Mesothelial cell of epicardium (in vitro differentiated cells): Measurements from ENCODE around the gene MAGEL2. TPM values are rescaled to one million over a fixed set of nuclear protein-coding genes. Genes with fewer than 3 reads are reported as not detected.
"Not testable (repeated sequence)": the region's sequence is repeated elsewhere in the genome, so short reads cannot be mapped to it uniquely, and the experiment has no call there.

Source experiments
- DNase-seq, 2 experiments: peaks; one replicate each; pipeline ENCODE4 v3.0.0; 2021; ENCODE audit warnings: low spot score in 2 of 2; ENCODE audit not compliant: unreplicated experiment in 2 of 2
- H3K27ac Mint-ChIP-seq: 2 replicates; pipeline ENCODE4 v1.8.0; 2021; ENCODE audit warnings: mixed read lengths
- H3K27me3 Mint-ChIP-seq: 2 replicates; pipeline ENCODE4 v1.8.0; 2021; ENCODE audit warnings: low read depth, mixed read lengths
- H3K36me3 Mint-ChIP-seq: 2 replicates; pipeline ENCODE4 v1.8.0; 2021; ENCODE audit warnings: mixed read lengths
- H3K4me1 Mint-ChIP-seq: 2 replicates; pipeline ENCODE4 v1.8.0; 2021; ENCODE audit warnings: mixed read lengths
- H3K4me3 Mint-ChIP-seq: 2 replicates; pipeline ENCODE4 v1.8.0; 2021; ENCODE audit warnings: mild to moderate bottlenecking, moderate library complexity, mixed read lengths
- H3K9me3 Mint-ChIP-seq: 2 replicates; pipeline ENCODE4 v1.8.0; 2021; ENCODE audit warnings: mixed read lengths
- CTCF ChIP-seq: fragments of 200-600 bp; sonication (generic); IDR thresholded peaks from one replicate; pipeline ENCODE4 v1.5.0; 2021; ENCODE audit warnings: antibody characterized with exemption; ENCODE audit not compliant: unreplicated experiment
- total RNA-seq: library from RNA; stranded (reverse); gene quantifications from 3 replicates; pipeline ENCODE4 v1.2.1, GENCODE V29; 2021

The MAGEL2 gene
- total RNA-seq, 1 donor from 2014 or later, result 10.9 TPM

DNA sequence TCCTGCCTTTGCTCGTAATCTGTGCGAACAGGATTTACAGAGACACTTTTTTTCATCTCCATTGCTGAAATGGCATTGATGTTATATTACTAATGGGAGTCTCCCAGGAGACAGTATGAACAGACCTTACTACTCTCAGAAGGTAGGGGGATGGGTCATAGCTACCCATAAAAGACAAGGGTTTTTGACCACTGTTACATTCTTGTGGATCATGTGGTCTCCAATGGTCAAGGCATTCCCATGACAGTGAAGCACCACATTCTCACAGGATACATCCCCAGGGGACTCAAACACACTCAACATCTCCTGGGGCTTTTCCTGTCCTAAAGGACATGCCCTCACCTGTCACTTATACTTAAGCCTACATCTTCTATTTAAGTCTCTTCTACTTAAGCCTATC is 41.4 kb downstream of the MAGEL2 start:
- H3K9me3 Mint-ChIP-seq, result peaks cover 35% of the 10 kb centered on the region
- no peaks in the 10 kb centered on the region for H3K36me3 Mint-ChIP-seq
- TF ChIP-seq CTCF, result no peak
- no peak overlapping the region for H3K27ac Mint-ChIP-seq
- no peaks in the 10 kb centered on the region for H3K27me3 Mint-ChIP-seq
- DNase-seq, result no peak
- H3K4me3 Mint-ChIP-seq, result no peak overlapping the region
- H3K4me1 Mint-ChIP-seq, result no peaks in the 10 kb centered on the region

DNA sequence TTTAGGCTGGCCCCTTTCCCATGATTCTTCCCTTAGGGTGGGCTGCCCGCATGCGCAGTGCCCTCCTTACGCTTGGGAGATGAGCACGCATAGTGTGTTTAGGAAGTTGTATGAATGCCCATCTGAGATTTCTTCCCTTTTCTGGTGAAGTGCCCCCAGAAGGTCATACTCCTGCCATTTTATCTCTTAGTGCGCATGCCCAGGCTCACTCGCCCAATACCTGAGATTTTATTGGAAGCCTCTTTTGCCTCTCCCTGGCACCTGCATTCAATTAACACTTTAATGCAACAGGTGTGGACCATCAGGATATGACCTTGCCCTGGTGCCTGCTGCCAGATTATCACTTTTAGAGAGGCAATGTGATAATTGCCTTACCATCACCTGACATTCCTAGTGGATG is 45.5 kb downstream of the MAGEL2 start:
- Mint-ChIP-seq H3K9me3 (peaks cover 24% of the 10 kb centered on the region), H3K27ac (no peak overlapping the region), H3K36me3 (no peaks in the 10 kb centered on the region), H3K4me1 (no peaks in the 10 kb centered on the region), H3K27me3 (no peaks in the 10 kb centered on the region), H3K4me3 (no peak overlapping the region)
- no peak for DNase-seq
- TF ChIP-seq CTCF, result no peak

DNA sequence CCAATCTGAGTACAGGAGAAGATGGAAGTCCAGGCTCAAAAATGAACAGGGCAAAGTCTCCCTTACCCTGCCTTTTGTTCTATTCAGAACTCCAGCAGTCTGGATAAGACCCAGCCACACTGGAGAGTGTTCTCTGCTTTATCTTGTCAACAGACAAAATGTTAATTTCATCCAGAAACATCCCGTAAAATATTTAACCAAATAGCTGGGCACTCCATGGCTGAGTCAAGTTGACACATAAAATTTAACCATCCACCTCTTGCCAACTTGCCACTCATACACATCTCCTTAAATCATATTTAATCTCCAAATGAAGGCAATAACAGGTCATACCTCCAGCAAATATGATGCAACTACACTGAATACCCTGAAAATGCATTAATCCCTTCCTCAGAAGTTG is 48.6 kb downstream of the MAGEL2 start:
- Mint-ChIP-seq H3K4me1 (no peaks in the 10 kb centered on the region), H3K27ac (no peak overlapping the region), H3K36me3 (no peaks in the 10 kb centered on the region), H3K4me3 (no peak overlapping the region), H3K9me3 (peaks cover 34% of the 10 kb centered on the region), H3K27me3 (no peaks in the 10 kb centered on the region)
- DNase-seq, result no peak
- no peak for TF ChIP-seq CTCF

DNA sequence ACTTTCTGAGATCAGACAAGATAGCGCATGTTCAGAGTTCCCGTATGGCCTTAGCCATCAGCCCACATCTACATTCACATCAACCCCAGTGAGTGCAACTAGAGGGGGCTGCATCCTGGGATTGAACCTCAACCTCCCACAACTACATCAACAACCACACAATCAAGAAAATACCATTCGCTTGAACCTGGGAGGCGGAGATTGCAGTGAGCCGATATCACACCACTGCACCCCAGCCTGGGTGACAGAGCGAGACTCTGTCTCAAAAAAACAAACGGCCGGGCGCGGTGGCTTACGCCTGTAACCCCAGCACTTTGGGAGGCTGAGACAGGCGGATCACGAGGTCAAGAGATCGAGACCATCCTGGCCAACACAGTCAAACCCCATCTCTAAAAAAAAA is 50.4 kb downstream of the MAGEL2 start:
- DNase-seq, result not testable (repeated sequence)

DNA sequence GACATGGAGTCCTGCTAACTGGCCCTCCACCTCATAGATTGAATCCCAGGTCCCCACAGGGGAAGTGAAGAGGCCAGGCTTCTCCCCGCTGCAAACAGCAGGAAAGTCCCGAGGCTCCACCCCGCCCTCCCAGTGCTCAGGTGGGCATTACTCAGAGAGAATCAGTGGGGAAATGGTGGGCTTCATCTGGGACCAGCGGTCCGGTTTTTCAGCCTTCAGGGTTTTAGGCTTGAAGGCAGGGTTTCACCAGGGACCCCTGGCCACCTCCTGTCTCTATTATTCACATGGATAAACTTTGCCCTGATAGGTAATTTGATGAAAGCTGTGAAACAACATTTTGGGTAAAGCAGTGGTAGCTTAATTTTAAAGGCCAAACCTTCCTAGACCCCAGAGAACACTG is 50.9 kb downstream of the MAGEL2 start:
- H3K27ac Mint-ChIP-seq, result no peak overlapping the region
- no peaks in the 10 kb centered on the region for H3K4me1 Mint-ChIP-seq
- H3K36me3 Mint-ChIP-seq, result no peaks in the 10 kb centered on the region
- H3K27me3 Mint-ChIP-seq, result no peaks in the 10 kb centered on the region
- H3K4me3 Mint-ChIP-seq, result no peak overlapping the region
- no peak for TF ChIP-seq CTCF
- H3K9me3 Mint-ChIP-seq, result peaks cover 26% of the 10 kb centered on the region
- no peak for DNase-seq

More for the DNA sequence above, 50.4 kb downstream of the MAGEL2 start:
- H3K36me3 Mint-ChIP-seq, H3K4me3 Mint-ChIP-seq, H3K4me1 Mint-ChIP-seq, H3K27me3 Mint-ChIP-seq, H3K27ac Mint-ChIP-seq: not testable (repeated sequence)
- peaks cover 28% of the 10 kb centered on the region for H3K9me3 Mint-ChIP-seq

- H3K4me3 Mint-ChIP-seq, result no peak overlapping the region
- H3K36me3 Mint-ChIP-seq, result no peaks in the 10 kb centered on the region
- DNase-seq, result no peak
- no peak for TF ChIP-seq CTCF
- no peaks in the 10 kb centered on the region for H3K4me1 Mint-ChIP-seq
- peaks cover 26% of the 10 kb centered on the region for H3K9me3 Mint-ChIP-seq
- H3K27me3 Mint-ChIP-seq, result no peaks in the 10 kb centered on the region
- no peak overlapping the region for H3K27ac Mint-ChIP-seq
Measured at GRCh38 chr15:23595368-23595767, 52.3 kb downstream of the MAGEL2 start.
